Measurements from ENCODE around the gene BABAM1. TPM values are rescaled to one million over a fixed set of nuclear protein-coding genes. Genes with fewer than 3 reads are reported as not detected.

Gene BABAM1
- total and polyA plus RNA-seq, 9 of the 15 experiments (the other 6 are each of a cell fraction or from before 2014, with no cell fraction given) = 14.7 to 160 (median 113) TPM

DNA sequence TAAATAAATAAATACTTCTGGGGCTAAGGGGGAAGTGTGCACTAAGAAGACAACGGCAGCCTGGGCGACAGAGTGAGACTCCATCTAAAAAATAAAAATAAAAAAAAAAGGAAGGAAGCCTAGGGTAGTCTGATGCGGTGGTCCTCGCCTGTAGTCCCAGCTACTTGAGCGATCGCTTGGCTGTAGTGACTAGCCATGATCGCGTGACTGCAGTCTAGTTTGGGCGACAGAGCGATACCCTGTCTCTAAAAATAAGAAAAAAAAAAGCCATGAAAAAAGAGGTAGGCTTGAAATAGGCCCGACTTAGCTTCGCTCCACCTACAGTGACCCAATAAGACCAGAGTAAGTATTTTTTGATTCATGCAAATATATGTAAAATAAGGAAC lies 661 bp upstream of the BABAM1 start (continued):
- TF ChIP-seq ZNF121 (CRISPR knock-in tag; conservative IDR thresholded peaks at IDR 0.05) (0 out of 2 replicates have a peak, but pooled peaks have one; percentile 1), ZNF239 (CRISPR knock-in tag; IDR thresholded peaks at IDR 0.05) (no peak), SMARCE1 (IDR thresholded peaks at IDR 0.05) (no peak), SUPT5H (IDR thresholded peaks at IDR 0.05) (no peak), CBX2 (IDR thresholded peaks at IDR 0.05; ENCODE audit: insufficient read depth, low read length, poor library complexity, severe bottlenecking) (no peak), MXI1 (IDR thresholded peaks at IDR 0.05; ENCODE audit: low read depth, low read length) (no peak), FOXM1 (IDR thresholded peaks at IDR 0.05; ENCODE audit: low read depth) (no peak), FOXM1 (CRISPR knock-in tag; IDR thresholded peaks at IDR 0.05; ENCODE audit: low read depth) (no peak), BCOR (IDR thresholded peaks at IDR 0.05) (no peak), POU5F1 (IDR thresholded peaks at IDR 0.05; ENCODE audit: borderline replicate concordance, low read depth, low read length, partially characterized antibody) (no peak), GTF2F1 (IDR thresholded peaks at IDR 0.05; ENCODE audit: low read depth, low read length) (no peak), MTF1 (CRISPR knock-in tag; IDR thresholded peaks at IDR 0.05; ENCODE audit: borderline replicate concordance) (no peak), ZNF3 (CRISPR knock-in tag; IDR thresholded peaks at IDR 0.05) (no peak), ZFX (CRISPR knock-in tag; IDR thresholded peaks at IDR 0.05) (peak; percentile 43; the same call in 1 of the 2 replicates), ZNF696 (CRISPR knock-in tag; conservative IDR thresholded peaks at IDR 0.05) (no peak), CREBBP (IDR thresholded peaks at IDR 0.05; ENCODE audit: low read depth, low read length) (no peak), MYNN (IDR thresholded peaks at IDR 0.05) (no peak), MYNN (CRISPR knock-in tag; IDR thresholded peaks at IDR 0.05) (no peak), ZNF23 (CRISPR knock-in tag; IDR thresholded peaks at IDR 0.05) (no peak), FOXJ3 (CRISPR knock-in tag; IDR thresholded peaks at IDR 0.05) (no peak)
- TF ChIP-seq, protein P1, sequence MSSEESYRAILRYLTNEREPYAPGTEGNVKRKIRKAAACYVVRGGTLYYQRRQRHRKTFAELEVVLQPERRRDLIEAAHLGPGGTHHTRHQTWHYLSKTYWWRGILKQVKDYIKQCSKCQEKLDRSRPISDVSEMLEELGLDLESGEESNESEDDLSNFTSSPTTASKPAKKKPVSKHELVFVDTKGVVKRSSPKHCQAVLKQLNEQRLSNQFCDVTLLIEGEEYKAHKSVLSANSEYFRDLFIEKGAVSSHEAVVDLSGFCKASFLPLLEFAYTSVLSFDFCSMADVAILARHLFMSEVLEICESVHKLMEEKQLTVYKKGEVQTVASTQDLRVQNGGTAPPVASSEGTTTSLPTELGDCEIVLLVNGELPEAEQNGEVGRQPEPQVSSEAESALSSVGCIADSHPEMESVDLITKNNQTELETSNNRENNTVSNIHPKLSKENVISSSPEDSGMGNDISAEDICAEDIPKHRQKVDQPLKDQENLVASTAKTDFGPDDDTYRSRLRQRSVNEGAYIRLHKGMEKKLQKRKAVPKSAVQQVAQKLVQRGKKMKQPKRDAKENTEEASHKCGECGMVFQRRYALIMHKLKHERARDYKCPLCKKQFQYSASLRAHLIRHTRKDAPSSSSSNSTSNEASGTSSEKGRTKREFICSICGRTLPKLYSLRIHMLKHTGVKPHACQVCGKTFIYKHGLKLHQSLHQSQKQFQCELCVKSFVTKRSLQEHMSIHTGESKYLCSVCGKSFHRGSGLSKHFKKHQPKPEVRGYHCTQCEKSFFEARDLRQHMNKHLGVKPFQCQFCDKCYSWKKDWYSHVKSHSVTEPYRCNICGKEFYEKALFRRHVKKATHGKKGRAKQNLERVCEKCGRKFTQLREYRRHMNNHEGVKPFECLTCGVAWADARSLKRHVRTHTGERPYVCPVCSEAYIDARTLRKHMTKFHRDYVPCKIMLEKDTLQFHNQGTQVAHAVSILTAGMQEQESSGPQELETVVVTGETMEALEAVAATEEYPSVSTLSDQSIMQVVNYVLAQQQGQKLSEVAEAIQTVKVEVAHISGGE (CRISPR knock-in tag; IDR thresholded peaks at IDR 0.05) = no peak
- TF ChIP-seq, protein P2, sequence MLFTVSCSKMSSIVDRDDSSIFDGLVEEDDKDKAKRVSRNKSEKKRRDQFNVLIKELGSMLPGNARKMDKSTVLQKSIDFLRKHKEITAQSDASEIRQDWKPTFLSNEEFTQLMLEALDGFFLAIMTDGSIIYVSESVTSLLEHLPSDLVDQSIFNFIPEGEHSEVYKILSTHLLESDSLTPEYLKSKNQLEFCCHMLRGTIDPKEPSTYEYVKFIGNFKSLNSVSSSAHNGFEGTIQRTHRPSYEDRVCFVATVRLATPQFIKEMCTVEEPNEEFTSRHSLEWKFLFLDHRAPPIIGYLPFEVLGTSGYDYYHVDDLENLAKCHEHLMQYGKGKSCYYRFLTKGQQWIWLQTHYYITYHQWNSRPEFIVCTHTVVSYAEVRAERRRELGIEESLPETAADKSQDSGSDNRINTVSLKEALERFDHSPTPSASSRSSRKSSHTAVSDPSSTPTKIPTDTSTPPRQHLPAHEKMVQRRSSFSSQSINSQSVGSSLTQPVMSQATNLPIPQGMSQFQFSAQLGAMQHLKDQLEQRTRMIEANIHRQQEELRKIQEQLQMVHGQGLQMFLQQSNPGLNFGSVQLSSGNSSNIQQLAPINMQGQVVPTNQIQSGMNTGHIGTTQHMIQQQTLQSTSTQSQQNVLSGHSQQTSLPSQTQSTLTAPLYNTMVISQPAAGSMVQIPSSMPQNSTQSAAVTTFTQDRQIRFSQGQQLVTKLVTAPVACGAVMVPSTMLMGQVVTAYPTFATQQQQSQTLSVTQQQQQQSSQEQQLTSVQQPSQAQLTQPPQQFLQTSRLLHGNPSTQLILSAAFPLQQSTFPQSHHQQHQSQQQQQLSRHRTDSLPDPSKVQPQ (CRISPR knock-in tag; IDR thresholded peaks at IDR 0.05; ENCODE audit: borderline replicate concordance) = no peak
- TF ChIP-seq, protein P3, sequence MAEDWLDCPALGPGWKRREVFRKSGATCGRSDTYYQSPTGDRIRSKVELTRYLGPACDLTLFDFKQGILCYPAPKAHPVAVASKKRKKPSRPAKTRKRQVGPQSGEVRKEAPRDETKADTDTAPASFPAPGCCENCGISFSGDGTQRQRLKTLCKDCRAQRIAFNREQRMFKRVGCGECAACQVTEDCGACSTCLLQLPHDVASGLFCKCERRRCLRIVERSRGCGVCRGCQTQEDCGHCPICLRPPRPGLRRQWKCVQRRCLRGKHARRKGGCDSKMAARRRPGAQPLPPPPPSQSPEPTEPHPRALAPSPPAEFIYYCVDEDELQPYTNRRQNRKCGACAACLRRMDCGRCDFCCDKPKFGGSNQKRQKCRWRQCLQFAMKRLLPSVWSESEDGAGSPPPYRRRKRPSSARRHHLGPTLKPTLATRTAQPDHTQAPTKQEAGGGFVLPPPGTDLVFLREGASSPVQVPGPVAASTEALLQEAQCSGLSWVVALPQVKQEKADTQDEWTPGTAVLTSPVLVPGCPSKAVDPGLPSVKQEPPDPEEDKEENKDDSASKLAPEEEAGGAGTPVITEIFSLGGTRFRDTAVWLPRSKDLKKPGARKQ (CRISPR knock-in tag; IDR thresholded peaks at IDR 0.05) = 0 out of 2 replicates have a peak, but pooled peaks have one; percentile 11

All from K562 (cell line).